Erythroblast (primary cell): ENCODE measurements around the gene UBR1.

Experiments used
- GATA1 ChIP-seq: IDR thresholded peaks from 2 replicates; pipeline ENCODE4 v1.6.1; 2011; ENCODE audit warnings: low read depth, mild to moderate bottlenecking, control low read depth, low read length, moderate library complexity
- POLR2A ChIP-seq: IDR thresholded peaks from 2 replicates; pipeline ENCODE4 v1.6.1; 2011; ENCODE audit warnings: mild to moderate bottlenecking, low read length

- TF ChIP-seq POLR2A: no peak
- TF ChIP-seq GATA1: no peak
These were observed 98.3 kb downstream of the UBR1 start for GRCh38 chr15:43007551-43007950.
